ENCODE measurements around the gene SLC22A25.
"Not testable (repeated sequence)": the region's sequence is repeated elsewhere in the genome, so short reads cannot be mapped to it uniquely, and the experiment has no call there.

The SLC22A25 gene

DNA sequence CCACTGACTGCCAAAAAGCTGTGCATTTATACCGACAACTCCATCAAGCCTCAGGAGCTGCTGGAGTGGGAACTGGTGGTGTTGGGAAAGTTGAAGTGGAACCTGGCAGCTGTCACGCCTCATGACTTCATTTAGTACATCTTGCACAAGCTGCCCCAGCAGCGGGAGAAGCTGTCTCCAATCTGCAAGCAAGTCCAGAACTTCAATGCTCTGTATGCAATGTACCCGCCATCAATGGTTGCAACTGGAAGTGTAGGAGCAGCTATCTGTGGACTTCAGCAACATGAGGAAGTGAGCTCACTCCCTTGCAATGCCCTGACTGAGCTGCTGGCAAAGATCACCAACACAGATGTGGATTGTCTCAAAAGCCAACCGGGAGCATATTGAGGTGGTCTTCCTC is at the start of gene SLC22A25:
Gene SLC22A25, minus strand, starts transcription at position 67 of the 400 bp plus-strand sequence. CDS start 13,947 bp downstream, outside the sequence.
- DNase-seq (ENCODE audit: low read depth) = no peak

- DNase-seq (ENCODE audit: low read depth) = no peak
These were observed 46.9 kb upstream of the SLC22A25 start for GRCh38 chr11:63290285-63290684.

DNA sequence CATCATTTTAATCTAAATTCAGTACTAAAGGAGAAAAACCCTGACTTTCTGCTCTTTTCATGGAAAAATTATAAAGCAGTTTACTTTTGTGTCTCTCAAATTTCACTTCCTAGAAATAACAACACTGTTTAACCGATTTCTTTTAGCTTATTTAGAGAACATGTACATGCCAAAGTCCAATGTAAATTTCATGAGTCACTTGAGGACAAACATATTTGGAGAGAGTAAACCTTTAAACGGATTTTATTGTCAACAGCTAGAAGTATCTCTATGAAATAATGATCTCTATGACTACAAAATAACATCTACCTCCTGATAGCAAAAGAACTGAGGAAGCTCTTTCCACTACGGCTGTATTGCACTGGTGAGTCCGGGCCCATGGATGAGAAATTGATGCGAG is 46.3 kb upstream of the SLC22A25 start:
- DNase-seq (ENCODE audit: low read depth) = no peak

DNA sequence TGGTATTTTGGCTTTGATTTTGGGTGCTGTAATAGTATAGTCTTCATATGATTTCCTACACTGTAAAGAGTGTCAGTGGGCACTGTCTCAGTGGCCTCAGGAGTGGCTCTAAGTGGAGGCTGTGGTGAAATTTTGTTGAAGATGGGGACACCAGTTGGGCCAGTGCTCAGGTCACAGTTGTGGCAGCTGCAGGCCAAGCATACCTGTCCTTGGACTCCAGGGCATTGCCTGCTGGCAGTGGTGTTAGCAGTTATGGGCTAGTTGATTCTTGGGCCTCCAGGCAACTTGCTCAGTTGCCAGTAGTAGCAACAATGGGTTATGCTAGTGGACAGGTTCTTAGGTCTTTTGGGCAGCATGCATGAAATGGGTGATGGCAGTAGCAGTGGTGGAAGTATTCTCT is 39.2 kb upstream of the SLC22A25 start:
- no peak for DNase-seq (ENCODE audit: low read depth)

DNA sequence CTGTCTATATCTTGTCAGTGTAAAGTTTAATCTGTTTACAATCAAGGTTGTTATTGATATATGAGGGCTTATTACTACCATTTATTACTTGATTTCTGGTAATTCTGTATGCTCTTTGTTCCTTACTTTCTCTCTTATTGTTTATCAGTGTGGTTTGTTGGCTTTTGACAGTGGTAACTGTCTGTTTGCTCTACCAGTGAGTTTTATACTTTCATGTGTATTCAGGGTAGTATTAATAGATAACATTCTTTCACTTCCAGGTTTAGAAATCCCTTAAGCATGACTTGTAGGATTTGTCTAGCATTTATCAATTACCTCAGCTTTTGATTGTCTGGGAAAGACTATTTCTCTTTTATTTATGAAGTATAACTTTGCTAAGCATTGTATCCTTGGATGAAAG is 37.5 kb upstream of the SLC22A25 start:
- DNase-seq (ENCODE audit: low read depth) = no peak

DNA sequence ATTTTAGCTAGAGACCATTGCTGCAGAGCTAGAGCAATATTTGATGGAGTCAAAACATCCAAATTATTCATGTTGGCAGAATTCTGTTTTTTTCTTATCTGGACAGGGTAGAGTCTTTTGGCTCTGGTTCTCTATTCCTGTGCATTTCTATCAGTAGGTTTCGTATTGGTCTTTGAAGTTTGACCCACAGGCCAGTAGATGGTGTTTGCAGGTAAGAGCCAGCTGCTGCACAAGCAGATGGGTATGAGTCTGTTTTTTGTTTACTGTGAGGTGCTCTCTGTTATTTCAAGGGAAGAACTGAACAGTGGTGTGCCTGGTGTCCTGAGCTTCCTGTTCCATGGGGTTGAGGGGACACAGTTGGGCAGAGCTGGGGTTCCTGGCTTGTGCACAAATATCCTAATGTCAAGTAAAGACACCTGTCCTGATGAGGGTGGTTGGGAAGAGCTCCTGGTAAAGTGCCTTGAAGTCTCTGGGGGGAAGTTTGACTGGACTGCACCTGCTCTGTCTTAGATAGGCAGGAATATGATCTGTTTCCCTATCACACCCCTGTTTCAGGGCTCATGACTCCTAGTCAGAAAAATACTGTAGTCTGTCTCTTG is 34.0 kb upstream of the SLC22A25 start:
- DNase-seq (ENCODE audit: low read depth) = no peak

- no peak for DNase-seq (ENCODE audit: low read depth)
These were observed 31.4 kb upstream of the SLC22A25 start for GRCh38 chr11:63274776-63275175.

GRCh38 chr11:63273685-63274084 is 30.3 kb upstream of the SLC22A25 start:
- DNase-seq (ENCODE audit: low read depth) = no peak

DNA sequence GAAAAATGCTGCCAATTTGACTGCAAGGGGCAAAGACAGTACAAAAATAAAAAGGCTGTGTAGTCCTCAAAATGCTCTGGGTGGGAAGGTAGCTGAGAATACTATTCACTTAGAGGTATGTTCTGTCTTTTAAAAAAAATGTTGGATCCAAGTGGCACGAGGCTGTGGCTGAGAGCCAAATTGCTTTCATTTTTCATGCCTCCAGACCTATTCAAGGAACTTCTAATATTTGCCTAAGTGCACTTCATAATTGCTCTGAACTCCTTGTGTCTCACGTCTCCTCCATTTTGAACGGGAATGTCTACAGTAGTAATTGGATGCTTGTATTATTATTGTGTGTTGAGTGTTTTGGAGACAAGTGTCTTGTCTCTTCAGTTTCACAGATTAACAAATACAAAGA is 19.1 kb upstream of the SLC22A25 start:
- DNase-seq (ENCODE audit: low read depth) = no peak

- DNase-seq (ENCODE audit: low read depth) = no peak
These were observed 7.9 kb upstream of the SLC22A25 start for GRCh38 chr11:63251312-63251711.

DNA sequence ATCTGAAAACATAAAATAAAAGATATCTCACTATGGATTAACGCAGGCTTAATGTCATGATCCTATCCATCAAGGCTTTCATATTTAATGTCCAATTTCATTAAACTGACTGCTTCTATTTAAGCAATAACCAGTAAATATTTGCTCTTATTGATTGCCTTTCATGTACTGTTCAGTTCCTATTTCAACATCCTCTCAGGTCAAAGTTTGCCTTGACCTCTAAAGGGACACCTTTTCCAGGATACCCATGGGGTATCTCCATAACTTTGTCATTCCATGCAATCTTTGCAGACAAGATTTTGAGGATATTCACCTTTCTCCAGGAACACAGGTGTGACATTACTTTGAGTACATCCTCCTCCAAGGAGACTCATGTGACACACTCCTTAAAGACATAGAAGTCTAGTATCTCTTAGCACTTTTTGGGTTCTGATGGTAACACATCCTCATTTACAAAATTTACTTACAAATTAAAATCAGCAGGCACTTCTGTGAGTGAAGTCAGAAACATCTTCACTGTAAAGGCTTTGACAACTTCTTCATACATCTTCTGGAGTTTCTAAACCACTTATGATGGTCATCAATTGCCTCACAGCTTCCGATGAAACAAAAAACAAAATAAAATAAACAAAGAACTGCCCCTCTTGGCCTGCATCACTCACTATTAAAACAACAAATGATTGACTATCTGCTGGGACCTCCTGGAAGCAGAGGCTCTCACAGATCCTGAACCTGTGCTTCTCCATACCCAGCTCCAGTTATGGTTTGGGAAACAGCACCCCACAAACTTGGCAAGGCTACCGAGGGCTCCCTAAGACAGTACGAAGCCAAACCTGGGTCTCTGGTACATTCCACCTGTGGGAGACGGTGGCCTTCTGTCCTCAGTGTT is 7.0 kb upstream of the SLC22A25 start:
- no peak for DNase-seq (ENCODE audit: low read depth)

- DNase-seq (ENCODE audit: low read depth) = no peak
These were observed 5.6 kb upstream of the SLC22A25 start for GRCh38 chr11:63248966-63249365.

DNA sequence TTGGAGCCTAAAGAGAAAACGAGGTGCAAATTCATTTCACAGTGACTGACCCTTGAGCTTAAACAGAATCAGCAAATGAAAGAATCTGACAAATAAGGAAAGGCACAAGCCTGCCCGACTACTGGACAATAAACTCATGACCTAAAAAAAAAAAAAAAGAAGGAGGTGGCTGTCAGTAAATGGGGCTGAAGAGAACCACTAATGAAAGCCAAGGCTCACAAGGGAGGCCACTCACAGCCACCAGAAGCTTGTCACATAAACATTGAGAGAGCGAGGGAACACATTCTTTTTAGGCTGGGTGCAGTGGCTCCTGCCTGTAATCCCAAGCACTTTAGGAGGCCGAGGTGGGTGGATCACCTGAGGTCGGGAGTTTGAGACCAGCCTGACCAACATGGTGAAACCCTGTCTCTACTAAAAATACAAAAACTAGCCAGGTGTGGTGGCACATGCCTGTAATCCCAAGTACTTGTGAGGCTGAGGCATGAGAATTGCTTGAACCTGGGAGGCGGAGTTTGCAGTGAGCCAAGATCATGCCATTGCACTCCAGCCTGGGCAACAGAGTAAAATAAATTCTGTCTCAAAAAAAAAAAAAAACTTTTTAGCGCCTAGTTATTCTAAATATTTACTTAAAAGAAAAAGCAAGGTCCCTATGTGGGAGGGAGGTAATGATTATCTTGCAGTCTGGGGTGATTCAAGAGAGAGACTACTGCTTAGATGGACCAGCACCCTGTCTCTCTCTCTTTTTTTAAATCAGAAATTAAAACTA is 4.0 kb upstream of the SLC22A25 start:
- not testable (repeated sequence) for DNase-seq (ENCODE audit: low read depth)

DNA sequence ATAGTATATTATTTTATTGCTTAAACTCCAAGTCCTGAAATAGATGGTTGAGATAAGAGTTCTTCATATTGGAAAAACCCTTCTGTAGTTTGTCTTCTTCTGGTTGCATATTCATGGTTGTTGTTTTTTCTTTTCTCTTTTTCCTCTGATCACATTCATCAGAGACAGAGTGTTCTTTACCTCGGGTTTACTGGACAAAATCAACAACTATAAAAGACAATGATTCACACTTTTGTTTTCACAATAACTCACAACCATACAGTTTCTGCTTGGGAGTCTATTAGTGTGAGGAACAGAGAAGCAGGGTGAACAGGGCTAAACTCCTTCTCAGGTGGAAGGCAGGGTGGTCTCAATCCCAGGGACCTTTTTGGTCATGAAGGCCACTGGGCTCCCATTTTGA is 2.6 kb upstream of the SLC22A25 start:
- no peak for DNase-seq (ENCODE audit: low read depth)

GRCh38 chr11:63244862-63245261 is 1.5 kb upstream of the SLC22A25 start:
- no peak for DNase-seq (ENCODE audit: low read depth)

DNA sequence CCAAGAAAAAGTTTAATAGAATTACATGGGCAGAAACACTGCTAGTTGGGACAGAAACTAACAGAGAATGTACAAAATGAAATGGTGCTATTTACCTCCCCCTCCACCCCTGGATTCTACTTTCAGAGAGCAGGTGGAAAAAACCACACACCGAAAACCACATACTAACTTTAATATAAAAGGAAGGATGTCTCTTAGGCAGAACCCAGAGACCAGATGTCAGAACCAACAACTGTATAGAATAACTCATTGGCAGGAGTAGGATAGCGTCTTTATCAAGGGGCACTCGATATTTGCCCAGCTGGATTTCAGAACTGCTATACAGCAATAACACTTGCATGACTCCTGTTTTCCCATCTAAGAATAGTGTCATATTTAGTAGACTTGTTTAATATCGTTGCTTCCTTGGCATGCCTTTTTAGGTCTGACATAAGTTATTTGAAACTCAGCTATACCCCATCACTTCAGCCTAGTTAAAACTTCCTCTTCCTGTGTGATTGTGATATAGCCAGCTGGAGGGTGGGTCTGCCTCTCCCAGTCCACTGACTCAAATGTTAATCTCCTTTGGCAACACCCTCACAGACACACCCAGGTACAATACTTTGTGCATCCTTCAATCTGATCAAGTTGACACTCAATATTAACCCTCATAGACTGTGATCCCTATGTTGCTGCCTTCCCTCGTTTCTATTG is 1.2 kb downstream of the SLC22A25 start:
- no peak for DNase-seq (ENCODE audit: low read depth)

DNA sequence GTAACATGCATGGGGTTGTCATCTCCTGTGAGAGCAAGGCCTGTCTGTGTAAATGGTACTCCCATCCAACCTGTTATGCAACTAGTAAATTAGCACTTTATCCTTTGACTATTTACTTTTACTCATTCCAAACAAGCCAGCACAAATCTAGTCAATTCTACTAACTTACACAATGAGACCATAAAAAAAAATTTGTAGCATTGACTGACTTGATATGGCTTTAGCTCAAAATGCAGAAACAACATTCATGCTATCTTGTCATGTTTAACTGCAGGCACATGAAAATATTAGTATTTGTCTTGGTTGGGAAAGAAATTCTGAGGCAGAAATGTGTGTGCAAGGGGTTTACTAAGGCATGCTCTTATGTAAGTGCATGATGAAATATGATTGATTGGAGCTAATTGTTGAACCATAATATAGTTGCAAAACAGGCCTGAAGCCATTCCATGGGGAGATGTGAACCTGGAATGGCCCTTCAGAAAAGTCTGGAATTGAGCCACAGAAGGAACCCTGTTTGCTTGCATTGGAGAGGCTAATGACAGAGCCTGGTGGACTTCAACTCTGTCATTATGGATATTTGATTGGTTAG is 2.5 kb downstream of the SLC22A25 start:
- no peak for DNase-seq (ENCODE audit: low read depth)

- no peak for DNase-seq (ENCODE audit: low read depth)
These were observed 3.3 kb downstream of the SLC22A25 start for GRCh38 chr11:63240098-63240497.

DNA sequence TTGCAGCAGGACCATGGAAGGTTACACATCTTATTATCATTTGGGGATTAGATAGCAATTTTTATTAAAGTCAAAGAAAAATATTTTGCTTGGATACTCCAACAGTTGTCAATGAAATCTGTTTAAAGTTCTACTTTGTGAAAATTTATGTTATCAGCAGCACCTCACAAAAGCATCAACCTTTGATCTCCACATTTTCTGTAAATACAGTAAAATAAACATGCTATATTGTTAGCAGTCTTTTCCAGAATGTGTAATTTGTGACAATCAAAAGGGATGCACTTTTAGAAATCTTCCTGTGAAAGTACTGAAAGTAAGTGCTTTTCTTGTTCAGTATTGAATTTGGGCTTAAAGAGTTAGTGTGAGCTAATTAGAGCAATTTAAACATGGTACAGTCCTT is 4.1 kb downstream of the SLC22A25 start:
- DNase-seq (ENCODE audit: low read depth) = no peak

- DNase-seq (ENCODE audit: low read depth) = no peak
These were observed 6.0 kb downstream of the SLC22A25 start for GRCh38 chr11:63237413-63237812.

All from activated T-cell treated with anti-CD3 and anti-CD28 coated beads for 1 hour (primary cell).